Ovary (tissue), 9 donors: ENCODE data around the gene MICALL1. TPM values are rescaled to one million over a fixed set of nuclear protein-coding genes. Genes with fewer than 3 reads are reported as not detected.

ENCODE experiments used
- DNase-seq, 5 donors: peaks; one replicate each; pipeline ENCODE4 v3.0.0-alpha.2; 2019 to 2020
- H3K27ac ChIP-seq, 2 donors: fragments of 200-600 bp; one replicate each; pipeline versions ENCODE4 v1.5.1 to v1.8.0; 2019 to 2022
- H3K27me3 ChIP-seq: fragments of 200-600 bp; one replicate; pipeline ENCODE4 v1.8.0; 2022
- H3K36me3 ChIP-seq: fragments of 200-600 bp; sonication (generic); one replicate; pipeline ENCODE4 v1.5.1; 2019
- H3K4me1 ChIP-seq: one replicate; pipeline ENCODE4 v1.8.1; 2013; ENCODE audit warnings: mild to moderate bottlenecking, moderate library complexity; ENCODE audit not compliant: insufficient read depth
- H3K4me3 ChIP-seq: fragments of 200-600 bp; sonication (generic); one replicate; pipeline ENCODE4 v1.5.1; 2017
- H3K9me3 ChIP-seq, 2 donors: fragments of 200-600 bp in 1 of 2; sonication (generic) in 1 of 2; one replicate each; pipeline versions ENCODE4 v1.5.1 to v1.8.1; 2013 to 2019; ENCODE audit warnings: mild to moderate bottlenecking in 1 of 2, moderate library complexity in 1 of 2
- CTCF ChIP-seq, 3 donors: fragments of 450-650 bp in 2 of 3; fragments of 200-600 bp in 1 of 3; IDR thresholded peaks; one replicate each; pipeline versions ENCODE4 v1.5.1 to v1.8.0; 2016 to 2022; ENCODE audit warnings: antibody characterized with exemption in 3 of 3, mild to moderate bottlenecking in 1 of 3
- EP300 ChIP-seq: sonication (generic); formaldehyde crosslinking; IDR thresholded peaks from one replicate; pipeline ENCODE4 v1.6.1; 2017; ENCODE audit warnings: antibody characterized with exemption
- POLR2A ChIP-seq: fragments of 450-650 bp; IDR thresholded peaks from one replicate; pipeline ENCODE4 v1.6.1; 2017; ENCODE audit warnings: antibody characterized with exemption, mild to moderate bottlenecking, moderate library complexity
- WGBS, 3 donors: extraction: QIAGEN DNeasy Blood & Tissue Kit in 1 of 3; methylation state at CpG; one replicate each; pipeline versions ENCODE4 v1.1.5 to v1.1.7; 2013 to 2017; 5-methylcytosine and 5-hydroxymethylcytosine counted together
- intact Hi-C, 4 donors: fragments of 100-400 bp; cut with DNase I; formaldehyde crosslinking; loops; one replicate each; pipeline versions ENCODE4 v1.11.0 to v1.15.1; 2022 to 2023
- polyA plus RNA-seq, 2 donors: library from polyadenylated mRNA; stranded (reverse); fragments of 200-250 nt in 1 of 2; fragments of 350-450 nt in 1 of 2; fragmentation: Illumina TruSeq in 1 of 2; extraction: RNeasy Lipid Tissue Mini Kit (QIAGEN cat#74804) in 1 of 2; gene quantifications; one replicate each; pipeline ENCODE4 v1.2.3, GENCODE V29; 2013 to 2014
- total RNA-seq, 7 donors: library from RNA; depleted of rRNA in 2 of 7; stranded (reverse); fragments of >200 nt in 2 of 7; fragmentation: NEBNext Ultra II Directional in 3 of 7; extraction: Animal tissue kit (Norgen Biotek cat#: 25700) in 3 of 7; gene quantifications; one replicate each; pipeline versions ENCODE4 v1.1.0 to v1.2.4, GENCODE V29; 2016 to 2023
- donor health status: DM: no; HTN: no; CAD: no; lungs with moderate emphysema.
- donor health status: DM: no; HTN: no; CAD: no.
- donor health status: Bipolar disorder and iron deficiency.
- donor health status: DM: yes; HTN: yes; CAD: no.
- donor health status: DM: no; HTN: no; CAD: no.
- donor health status: DM: yes; HTN: yes; CAD: no.

MICALL1 gene
- total and polyA plus RNA-seq, 9 donors = 6.2 to 30.0 (median 17.4) TPM

GRCh38 chr22:37894939-37895670, 11.0 kb upstream of the MICALL1 start:
- TF ChIP-seq CTCF (IDR thresholded peaks at IDR 0.05) (no peak), POLR2A (no peak), EP300 (no peak)
- no peaks in the 10 kb centered on the region for H3K9me3 ChIP-seq
- no peak for DNase-seq
- 62 to 70% (median 67%) methylated on average over 8 of the region's 8 CpGs for WGBS, 3 donors
- intact Hi-C loops = loop anchor here in 2 of 4 donors (5.0 kb wide), 1 partner anchor 37 kb away; no protein-coding TSS in a partner anchor
- no peak overlapping the region for H3K4me3 ChIP-seq
- H3K27me3 ChIP-seq = no peaks in the 10 kb centered on the region
- H3K36me3 ChIP-seq = no peaks in the 10 kb centered on the region
- peaks cover 16% of the 10 kb centered on the region for H3K4me1 ChIP-seq
- no peak overlapping the region for H3K27ac ChIP-seq

DNA sequence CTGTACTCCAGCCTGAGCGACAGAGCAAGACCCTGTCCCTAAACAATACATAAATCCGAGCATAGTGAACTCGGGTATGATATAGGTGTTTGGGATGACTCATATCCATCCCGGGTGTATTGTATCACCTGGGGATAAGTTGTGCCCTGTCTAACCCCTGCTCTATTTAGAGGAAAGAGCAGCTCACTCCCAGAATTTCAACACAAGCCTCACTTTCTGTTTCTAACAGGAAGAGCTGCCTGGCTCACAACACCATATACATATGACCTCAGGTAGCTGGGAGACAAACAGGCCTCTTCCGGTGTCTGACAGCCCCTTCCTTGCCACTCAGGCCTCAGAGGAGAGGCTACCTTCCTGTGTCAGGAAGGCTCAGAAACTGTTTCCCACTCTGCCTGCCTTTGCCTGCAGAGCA, 9.9 kb upstream of the MICALL1 start:
- 42 to 70% (median 53%) methylated on average over 5 of the region's 5 CpGs for WGBS, 3 donors
- Histone ChIP-seq H3K9me3 (no peaks in the 10 kb centered on the region), H3K4me1 (peaks cover 16% of the 10 kb centered on the region), H3K36me3 (no peaks in the 10 kb centered on the region), H3K27me3 (no peaks in the 10 kb centered on the region), H3K4me3 (no peak overlapping the region), H3K27ac (no peak overlapping the region)
- DNase-seq = no peak
- TF ChIP-seq CTCF (IDR thresholded peaks at IDR 0.05) = no peak
- TF ChIP-seq EP300 = no peak
- TF ChIP-seq POLR2A = no peak
- intact Hi-C loops = loop anchor here in 1 of 4 donors (5.0 kb wide), 1 partner anchor 36 kb away; no protein-coding TSS in a partner anchor

DNA sequence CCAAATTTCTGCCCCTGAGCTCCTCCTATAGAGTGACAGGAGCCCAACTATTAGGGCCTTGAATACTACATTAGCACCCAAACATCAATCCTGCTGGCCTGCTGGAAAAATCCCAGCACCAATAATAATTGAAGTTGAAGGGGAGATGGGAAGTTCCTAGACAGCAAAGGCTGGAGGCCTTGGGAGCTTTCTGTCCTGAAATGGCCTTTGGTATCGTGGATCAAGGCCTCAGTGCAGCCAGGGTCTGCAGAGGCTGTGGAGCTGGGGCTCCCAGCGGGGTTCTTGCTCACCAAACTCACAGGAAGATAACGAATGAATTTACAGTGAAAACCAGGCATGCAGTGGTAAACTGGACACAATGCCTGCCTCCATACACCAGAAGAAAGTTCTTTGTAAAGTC, 9.2 kb upstream of the MICALL1 start:
- Histone ChIP-seq H3K27me3 (no peaks in the 10 kb centered on the region), H3K4me3 (no peak overlapping the region), H3K27ac (no peak overlapping the region), H3K36me3 (no peaks in the 10 kb centered on the region), H3K9me3 (no peaks in the 10 kb centered on the region), H3K4me1 (peaks cover 16% of the 10 kb centered on the region)
- 12 to 46% (median 22%) methylated on average over 3 of the region's 3 CpGs for WGBS, 3 donors
- no peak for DNase-seq
- intact Hi-C loops = loop anchor here in 1 of 4 donors (5.0 kb wide), 1 partner anchor 35 kb away; no protein-coding TSS in a partner anchor
- TF ChIP-seq POLR2A (no peak), EP300 (no peak), CTCF (IDR thresholded peaks at IDR 0.05) (no peak)

DNA sequence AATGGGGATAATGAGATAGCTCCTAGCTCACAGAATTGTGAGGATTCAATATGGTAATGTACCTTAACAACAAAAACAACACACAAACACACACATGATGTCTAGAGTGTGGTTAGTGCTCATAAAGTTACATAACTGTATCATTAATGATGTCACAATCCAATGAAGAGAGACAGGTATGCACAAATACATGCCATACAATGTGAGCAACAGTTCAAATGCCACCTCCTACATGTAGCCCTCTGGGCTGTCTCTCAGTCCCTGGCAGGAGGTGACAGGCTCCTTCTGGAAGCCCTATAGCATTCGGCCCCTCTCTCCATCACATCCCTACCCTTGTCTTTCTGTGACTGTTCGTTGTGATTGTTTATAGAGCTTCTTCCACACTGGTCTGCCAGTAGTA, 8.3 kb upstream of the MICALL1 start:
- no peak for DNase-seq
- intact Hi-C loops = loop anchor here in 1 of 4 donors (5.0 kb wide), 1 partner anchor 34 kb away; no protein-coding TSS in a partner anchor
- TF ChIP-seq CTCF (IDR thresholded peaks at IDR 0.05) (no peak), EP300 (no peak), POLR2A (no peak)
- Histone ChIP-seq H3K36me3 (no peaks in the 10 kb centered on the region), H3K27me3 (no peaks in the 10 kb centered on the region), H3K27ac (no peak overlapping the region), H3K4me3 (no peak overlapping the region), H3K4me1 (peaks cover 12% of the 10 kb centered on the region), H3K9me3 (no peaks in the 10 kb centered on the region)
- WGBS, 3 donors = 90 to 92% (median 91%) methylated on average over 2 of the region's 2 CpGs
